ENCODE results near the gene MICAL3.

Gene MICAL3

DNA sequence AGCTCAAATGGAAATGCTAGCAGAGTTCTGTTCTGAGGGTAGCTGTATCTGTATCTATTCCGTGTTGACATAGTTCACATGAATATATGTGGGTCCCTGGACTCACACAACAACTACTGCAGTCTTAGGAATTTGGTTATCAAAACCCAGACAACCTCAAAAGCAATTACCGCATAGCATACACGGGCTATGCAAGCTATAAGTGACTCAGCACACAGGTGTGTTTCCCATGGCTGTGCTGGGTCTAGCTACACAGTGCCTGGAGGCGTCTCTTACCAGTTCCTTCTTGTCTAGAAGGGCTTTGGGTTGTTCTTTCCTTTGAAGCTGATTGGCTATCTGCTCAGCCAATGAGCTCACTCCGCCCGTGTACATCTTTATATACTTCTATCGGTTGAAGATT, 151.9 kb downstream of the MICAL3 start:
- no peak for DNase-seq

DNA sequence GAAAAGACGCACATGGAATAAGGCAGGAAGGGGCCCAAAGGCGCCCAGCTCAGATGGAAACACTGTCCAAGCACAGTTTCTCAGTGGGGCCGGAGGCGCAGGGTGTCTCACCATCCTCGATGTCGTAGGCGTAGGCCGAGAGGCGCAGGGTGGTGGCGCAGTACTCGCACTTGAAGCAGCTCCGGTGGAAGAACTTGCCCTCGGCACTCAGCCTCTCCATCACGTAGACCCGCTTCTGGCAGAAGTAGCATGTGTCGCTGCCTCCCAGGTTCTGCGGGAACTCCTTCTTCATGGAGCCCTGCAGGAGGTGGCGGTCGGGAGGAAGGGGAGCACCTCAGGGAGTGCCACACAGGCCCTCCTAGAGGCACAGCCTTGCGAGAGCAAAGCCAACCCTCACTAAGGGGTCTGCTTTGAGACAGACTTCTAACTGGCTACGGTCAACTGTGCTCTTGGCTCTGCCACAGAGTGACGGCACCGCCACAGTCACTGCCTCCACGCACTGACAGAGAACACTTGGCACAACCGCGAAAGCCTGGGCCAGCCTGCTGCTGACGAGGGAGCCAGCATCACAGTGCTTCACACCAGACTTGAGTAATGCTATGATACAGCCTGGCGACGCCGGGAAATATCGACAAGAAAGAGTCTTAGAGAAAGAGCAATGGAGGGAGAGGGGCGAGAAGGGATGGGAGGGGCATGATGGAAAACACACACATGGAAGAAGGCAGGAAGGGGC, 152.5 kb downstream of the MICAL3 start:
- DNase-seq = peak in 50 of 56 donors; percentile 18 to 91 (median 64)

DNA sequence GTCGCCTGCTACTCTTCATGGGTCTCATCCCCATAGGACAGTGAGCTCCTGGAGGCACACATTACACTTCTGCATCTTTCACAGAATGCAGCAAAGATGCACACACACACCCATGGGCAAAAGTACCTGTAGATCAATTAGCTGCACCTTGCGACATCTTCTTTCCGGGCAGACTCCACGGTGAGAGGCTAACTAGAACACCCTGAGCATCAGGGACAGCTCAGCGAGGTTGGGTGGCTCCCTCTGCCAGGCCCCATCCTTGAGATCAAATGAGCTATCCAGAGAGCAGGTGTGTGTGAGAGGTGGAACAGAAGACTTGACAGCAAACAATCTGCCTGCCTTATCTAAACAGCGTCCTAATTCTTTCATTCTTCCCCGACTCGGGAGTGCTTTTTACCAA, 154.0 kb downstream of the MICAL3 start:
- no peak for DNase-seq

DNA sequence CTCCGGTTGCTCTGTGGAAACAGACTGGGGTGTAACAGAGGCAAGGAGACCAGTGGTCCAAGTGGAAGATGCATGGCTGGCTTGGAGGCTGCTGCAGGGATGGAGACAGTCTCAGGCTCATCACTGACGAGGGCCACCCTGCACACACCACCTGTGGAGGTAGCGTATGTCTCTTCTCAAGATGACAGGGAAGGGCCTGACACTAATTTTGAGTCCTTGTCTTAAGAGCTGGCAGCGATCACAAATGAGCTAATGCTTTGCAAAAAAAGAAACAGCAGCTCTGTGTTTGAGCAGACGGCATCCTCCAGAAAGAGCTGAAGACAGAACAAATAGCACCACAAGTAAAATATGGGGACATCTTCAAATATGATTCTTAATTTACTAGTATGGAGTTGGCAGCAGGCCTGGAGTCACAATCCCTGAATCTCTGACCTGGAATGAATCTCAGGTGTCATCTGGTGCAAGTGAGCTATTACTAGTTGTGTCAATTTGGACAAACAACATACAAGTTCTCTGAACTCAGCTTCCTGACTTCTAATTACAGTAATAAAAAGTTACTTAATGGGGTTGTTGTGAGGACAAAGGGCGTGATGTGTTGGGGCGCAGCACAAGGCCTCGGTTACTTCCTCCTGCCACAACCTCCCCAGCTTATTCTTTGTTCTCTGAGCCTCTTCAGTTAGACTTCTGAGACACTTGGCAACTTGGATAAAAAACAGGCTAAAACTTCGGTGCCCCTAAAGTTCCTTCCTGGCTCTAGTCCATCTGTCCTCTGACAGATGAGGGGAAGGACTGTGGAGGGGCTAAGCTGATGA, 154.9 kb downstream of the MICAL3 start:
- DNase-seq = peak in 3 of 56 donors; percentile 34 to 45 (median 37)

DNA sequence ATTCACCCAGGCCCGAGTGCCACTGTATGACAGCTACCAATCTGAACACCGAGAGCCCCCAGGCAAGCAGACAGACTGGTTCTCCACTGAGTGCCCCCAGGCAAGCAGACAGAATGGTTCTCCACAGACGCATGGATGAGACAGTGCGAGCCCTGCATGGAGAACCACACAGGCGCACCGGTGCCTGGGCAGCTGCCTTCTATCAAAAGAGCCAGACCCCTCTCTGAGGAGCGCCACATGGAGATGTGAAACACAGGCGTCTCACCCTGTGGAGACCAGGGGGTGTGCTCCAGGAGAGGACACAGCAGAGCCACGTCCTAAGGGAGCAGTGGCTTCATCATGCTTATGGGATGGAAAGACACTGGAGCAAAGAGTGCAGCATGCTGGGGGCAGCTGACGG, 155.6 kb downstream of the MICAL3 start:
- no peak for DNase-seq

DNA sequence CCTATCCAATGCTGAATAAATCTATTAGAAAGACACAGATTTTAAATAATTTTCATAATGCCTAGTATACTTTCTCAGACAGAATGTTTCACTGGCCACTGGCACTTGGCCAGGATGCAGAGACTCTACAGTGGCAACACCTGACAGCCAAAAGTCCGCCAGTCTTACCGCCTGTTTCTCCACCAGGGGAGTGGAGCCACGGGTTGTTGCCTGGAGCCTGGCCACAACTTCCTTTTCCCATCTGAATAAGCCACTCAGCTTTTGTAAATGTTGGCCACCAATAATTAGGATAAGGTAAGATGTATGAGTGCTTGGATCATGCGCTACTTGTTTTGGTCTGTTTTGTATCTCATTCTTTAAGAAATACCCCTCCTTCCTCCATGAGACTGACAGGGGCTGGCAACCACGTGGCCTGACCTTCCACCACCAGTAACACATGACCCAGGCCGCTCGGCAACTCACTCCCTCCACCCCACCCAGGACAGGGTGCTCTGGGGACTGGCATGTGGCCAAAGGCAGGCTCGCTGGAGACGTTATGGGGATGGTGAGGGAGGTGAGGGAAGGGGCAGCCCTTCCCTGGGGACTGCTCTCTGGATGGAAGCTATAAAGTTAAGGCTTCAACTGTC, 157.1 kb downstream of the MICAL3 start:
- peak in 23 of 56 donors; percentile 8 to 85 (median 34) for DNase-seq

DNA sequence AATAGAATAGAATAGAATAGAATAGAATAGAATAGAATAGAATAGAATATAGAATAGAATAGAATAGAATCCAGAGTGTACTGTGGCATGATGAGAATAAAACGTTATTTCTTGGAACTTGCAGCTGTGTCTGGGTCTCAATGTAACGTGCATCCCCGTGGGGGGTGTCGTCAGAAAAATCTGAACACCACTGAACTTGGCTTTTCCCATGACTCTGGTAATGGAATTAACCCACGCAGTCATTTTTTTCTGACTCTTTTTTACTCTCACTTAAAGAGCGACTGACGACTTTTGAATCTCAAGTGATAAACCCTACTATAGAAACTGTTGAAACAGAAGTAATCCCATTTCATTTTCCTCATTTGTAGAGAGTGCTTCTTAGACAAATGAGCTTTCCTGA, 157.7 kb downstream of the MICAL3 start:
- peak in 1 of 56 donors; percentile 31 for DNase-seq

DNA sequence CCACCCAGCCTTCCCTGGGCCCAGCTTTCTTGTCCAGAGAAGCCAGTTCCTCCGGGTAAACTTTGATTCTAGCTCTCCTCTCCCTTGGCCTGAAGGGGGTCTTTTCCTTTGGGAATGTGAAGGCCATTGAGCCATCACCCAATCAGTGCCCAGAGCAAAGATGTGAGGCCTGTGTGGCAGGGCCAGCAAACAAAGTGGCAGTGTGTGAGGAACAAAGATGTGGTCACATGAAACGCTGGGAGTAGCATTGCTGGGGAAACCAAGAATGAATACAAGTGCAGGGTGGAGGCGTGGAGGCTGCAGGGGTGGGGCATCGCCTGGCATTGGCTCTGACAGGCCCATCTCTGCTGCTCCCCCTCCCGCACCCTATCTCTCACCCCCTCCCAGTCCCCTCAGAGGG, 158.2 kb downstream of the MICAL3 start:
- peak in 55 of 56 donors; percentile 24 to 96 (median 85) for DNase-seq

DNA sequence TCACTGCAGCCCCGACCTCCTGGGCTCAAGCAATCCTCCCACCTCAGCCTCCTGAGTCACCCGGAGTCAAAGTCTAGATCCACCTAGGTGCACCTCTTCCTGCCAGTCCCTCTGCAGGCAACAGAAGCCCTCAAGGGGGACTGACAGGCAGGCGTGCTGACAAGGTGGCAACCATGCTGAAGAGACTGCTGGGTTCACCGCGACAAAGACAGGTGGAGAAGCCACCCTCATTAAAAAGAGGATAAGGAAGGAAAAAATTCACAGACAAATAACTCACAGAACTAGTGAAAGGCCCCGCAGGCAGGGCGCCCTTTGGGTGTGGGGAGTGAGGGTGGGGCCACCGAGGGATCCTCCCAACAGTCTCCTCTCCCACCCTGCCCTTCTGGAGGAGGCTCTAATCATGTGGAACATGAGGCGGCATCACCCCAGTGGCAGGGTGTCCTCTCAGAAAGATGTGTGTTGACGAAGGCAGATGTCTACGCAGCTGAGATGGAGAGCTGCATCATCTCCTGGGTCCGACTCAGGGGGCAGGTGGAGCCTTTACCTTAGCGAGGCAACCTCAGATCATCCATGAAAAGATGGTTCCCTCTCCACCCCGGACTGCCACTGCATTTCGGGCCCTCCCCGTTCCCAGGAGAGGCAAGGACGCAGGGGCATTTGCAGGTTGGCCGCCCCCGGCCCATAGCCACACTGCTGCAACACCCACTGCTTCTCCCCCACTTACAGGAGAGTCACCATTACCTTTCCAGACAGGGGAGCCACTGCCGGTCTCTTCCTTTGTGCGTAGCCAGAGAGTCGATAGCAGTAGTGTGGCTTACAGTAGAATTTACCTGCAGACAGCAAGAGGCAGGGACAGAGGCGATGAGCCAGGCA, 158.9 kb downstream of the MICAL3 start:
- peak in 3 of 56 donors; percentile 9 to 64 (median 61) for DNase-seq

DNA sequence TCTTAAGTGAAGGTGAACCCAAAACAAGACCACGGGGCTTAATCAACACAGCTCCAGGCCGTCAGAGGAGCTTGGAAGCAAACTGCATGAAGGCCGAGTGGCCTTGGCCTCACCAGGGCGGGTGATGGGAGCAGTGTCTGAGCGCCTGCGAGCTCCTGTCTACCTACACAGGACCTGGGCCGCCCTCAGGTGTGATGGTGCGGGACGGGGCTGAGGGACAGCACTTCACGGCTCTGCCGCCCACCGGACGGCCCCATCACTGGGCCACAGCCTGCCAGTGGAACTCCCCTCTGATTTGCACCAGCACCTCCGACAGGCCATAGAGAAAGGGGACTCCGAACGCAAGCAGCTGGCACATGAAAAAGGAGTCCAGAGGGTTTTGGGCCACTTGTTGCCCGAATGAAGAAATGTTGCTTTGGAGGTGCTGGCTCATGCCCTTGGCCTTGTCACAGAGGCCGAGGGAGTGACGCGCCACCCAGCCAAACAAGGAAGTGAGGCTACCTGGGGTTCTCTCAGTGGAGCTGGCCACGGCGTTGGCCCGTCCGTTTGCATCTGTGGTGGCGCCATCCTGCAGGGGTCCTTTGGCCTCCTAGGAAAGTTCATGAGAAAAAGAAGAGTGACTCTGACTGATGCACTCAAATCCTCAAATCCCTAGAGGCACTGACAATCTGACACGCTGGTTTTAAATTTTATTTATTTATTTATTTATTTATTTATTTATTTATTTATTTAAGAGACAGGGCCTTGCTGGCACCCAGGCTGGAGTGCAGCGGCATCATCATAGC, 159.8 kb downstream of the MICAL3 start:
- DNase-seq = no peak

DNA sequence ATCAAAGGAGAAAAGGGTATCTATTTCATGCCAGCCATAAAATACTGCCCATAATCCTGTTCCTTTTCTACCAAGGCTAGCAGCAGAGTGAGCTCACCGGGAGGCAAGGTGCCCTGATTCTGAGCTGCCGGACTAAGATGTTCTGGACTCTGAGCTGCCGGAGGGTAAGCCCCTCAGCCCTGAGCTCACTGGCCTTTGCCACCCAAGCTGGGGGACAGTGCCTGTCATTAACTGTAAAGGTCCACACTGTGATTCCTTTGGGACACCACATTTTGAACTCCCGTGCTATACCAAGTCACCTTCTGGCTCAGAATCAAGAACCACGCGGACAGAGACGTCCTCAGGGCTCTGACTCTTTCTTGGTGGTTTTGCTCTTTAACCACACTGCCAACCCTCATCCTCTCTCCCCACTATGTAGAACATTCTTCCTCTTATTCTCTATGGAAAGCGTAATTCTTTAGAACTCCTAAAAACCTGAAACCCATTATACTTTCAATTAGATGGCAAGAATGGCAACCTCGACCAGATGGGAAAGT, 161.6 kb downstream of the MICAL3 start:
- DNase-seq = no peak

DNA sequence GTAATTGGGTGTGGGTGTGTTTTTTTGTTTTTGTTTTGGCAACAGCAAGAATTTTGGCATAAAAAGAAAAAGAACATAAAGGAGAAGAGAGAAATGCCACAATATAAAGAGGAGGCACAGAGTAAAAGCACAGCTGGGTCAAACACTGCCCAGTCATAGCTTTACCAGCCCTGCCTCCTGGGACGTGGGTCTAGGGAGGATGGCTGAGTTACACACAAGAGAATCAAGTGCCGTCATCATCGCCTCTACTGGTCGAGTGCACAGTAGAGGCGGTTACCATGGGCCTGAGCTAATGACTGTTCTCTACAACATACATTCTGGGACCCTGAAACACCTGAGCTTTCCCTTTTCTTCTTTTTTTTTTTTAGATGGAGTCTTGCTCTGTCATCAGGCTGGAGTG, 162.5 kb downstream of the MICAL3 start:
- peak in 1 of 56 donors; percentile 24 for DNase-seq

DNA sequence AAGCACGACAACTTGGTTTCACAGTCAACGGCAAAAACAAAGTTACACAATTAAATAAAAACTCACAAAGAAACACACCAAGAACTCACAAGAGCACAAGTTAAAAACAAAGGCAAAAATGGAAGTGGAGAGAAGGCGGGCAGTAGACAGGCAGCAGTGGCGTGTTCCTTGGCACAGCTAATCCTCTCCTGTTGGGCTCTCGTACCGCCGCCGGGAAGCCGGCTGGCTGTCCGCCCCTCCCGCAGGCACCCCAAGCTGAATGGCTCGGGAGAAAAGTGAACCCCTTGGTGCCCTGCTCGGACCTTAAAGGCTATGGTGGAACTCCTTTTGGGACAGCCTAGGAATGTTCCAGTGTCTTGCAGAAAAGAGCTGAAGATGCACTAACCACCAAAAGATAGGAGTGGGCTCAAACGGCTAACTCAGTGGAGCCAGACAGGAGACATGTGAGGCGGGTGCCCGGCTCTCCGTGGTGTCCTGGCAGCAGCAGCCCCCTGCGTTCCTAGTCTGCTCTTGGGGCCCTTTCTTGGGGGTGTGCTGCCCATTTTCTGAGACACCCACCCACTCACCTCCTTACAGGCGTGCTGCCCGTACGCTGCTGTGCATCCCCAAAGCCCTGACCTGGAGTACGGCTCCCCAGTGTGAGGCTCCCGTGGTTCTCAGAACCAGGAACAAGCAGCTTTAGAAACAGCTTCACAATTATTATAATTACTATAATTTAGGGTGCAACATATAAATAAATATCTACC, 164.0 kb downstream of the MICAL3 start:
- peak in 27 of 56 donors; percentile 10 to 63 (median 35) for DNase-seq

DNA sequence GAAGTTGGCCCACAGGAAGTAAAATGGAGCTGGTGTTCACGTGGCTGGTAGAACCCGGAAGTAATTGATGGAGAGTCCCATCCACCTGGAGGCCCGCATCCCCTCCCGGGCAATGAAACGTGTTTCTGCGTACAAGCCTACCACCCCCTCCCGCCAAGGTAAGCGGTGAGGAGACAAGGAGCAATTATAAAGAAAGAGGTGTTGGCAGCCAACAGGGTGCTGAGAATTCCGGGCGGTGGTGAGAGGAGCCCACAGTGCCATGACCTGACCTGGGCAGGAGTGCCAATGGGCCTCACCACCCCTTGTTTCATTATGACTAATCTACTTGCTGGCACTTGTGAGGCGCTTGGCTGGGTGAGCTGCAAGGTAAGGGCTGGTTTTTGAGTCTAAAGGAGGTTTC, 166.3 kb downstream of the MICAL3 start:
- no peak for DNase-seq

DNA sequence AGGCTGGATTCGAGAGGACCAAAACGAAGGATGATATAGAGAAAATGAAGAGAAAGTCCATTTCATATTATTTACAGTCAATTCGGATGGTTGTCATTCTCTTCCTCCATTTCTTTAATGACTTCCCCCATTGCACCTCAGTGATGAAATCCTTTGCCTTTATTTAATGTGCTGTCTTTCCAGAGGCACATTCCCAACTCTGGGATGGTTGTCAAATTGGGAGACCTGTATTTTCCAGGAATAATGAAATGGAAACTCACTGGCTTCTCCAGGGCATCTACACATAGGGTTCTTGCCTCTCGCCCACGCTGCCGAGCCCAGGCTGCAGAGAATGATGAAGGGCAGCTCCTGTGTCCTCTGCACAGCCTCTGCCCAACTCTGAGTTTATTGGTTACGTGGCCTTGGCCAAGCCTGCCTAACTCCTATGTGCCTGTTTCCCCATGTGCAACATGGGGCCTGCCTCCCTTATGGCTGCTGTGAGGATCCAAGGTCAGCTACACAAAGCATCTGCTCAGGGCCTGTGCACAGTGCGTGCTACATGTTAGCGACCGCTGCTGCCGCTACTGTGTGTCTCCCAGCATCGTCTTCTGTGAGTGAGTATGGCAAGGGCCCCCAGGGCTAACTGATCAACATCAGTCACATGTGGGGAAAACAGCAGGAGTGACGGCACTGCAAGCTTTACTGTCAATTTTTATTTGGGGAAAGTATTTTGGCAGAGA, 168.6 kb downstream of the MICAL3 start:
- no peak for DNase-seq

DNA sequence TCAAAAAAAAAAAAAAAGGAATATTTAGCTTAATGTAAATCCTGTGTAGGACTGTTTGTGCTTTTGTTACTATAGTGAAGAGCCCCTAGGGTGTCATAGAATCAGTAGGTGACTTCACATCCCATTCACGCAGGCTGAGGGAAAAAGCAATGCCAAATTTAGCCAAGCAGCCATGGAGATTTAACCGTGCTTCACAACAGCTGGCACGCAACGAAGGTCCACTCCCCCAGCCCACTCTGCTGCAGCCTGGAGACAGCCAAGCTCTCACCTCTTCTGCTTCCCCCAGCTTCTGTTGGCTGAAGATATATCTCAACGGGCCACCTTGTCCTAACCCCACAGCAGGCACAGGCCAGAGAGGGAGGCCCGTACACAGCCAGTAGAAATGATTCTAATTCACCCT, 171.3 kb downstream of the MICAL3 start:
- DNase-seq = no peak

DNA sequence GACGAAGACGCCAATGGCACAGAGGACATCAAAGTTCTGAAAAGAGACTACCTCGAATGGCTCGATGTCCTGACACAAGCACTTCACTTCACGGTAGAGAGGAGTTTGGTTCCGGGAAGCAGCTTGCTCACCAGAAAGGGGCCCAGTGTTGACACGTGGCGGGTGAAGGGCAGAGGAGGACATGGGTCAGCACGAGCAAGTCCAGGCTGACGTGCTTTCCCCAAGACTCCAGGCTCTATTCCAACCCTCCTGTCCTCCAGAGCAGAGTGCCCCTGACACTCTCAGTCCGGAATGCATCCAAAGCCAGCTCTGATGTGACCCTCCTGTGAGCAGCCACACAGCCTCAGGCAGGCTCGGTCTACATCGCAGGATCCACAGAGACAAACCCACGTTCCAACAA, 172.6 kb downstream of the MICAL3 start:
- peak in 3 of 56 donors; percentile 19 to 28 (median 21) for DNase-seq

DNA sequence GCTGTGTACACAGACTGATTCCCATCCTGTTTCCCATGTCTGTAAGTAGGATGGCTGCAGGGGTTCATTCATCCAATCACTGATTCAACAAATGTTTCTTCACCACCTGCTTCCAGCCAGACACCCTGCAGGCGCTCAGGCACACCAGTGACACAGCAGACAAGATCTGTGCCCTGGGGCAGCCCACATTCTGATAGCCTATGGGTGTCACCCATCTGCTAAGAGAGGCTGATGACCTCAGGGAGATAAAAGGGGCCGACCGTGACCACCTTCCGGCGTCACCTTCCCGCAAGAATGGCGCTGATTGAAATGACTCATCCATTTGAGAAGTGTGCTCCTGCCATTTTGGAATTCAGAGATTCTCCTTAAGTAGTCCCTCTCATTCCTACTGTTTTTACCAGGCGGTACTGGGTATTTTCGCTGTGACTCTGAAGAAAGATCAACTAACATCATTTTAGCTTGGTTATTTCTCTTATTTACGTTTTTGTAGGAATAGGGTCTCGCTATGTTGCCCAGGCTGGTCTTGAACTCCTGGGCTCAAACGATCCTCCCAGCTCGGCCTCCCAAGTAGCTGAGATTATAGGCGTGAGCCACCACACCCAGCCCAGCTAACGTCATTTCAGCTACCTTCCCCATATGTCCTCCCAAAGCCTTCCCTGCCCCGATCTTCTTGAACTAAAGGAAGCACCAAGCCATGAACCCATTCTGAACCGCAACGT, 176.8 kb downstream of the MICAL3 start:
- DNase-seq = no peak
